Embryonic facial prominence (tissue), 1 donor: ENCODE data around the gene MTCH2.
"Not testable (repeated sequence)": the region's sequence is repeated elsewhere in the genome, so short reads cannot be mapped to it uniquely, and the experiment has no call there.

Experiments
- DNase-seq: peaks from one replicate; pipeline ENCODE4 v3.0.0-alpha.2; 2016; ENCODE audit errors: extremely low spot score

The MTCH2 gene

DNA sequence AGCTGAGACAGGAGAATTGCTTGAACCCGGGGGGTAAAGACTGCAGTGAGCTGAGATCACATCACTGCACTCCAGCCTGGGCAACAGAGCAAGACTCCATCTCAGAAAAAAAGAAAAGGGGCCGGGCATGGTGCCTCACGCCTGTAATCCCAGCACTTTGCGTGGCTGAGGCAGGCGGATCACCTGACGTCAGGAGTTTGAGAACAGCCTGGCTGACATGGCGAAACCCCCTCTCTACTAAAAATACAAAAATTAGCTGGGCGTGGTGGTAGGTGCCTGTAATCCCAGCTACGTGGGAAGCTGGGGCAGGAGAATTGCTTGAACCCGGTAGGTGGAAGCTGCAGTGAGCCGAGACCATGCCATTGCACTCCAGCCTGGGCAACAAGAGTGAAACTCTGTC is 6.0 kb downstream of the MTCH2 start:
- DNase-seq, result not testable (repeated sequence)

DNA sequence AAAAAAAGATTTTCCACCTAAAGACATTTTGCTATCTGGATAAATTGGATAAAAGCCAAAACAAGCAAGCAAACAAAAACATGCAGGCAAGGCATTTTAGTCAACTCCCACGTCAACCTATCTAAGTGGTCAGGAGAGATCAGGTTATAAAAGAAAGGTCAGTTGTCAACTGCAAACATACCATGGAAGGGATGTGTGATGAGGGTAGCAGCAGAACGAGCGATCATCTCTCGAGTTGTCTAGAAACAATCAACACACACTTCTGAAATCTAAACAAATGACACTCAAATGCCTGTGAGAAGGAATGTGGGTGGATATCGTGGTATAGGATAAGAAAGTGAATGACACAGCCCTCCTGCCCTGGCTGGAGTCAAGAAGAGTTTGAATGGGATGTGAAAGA is 10.9 kb downstream of the MTCH2 start:
- no peak for DNase-seq

DNA sequence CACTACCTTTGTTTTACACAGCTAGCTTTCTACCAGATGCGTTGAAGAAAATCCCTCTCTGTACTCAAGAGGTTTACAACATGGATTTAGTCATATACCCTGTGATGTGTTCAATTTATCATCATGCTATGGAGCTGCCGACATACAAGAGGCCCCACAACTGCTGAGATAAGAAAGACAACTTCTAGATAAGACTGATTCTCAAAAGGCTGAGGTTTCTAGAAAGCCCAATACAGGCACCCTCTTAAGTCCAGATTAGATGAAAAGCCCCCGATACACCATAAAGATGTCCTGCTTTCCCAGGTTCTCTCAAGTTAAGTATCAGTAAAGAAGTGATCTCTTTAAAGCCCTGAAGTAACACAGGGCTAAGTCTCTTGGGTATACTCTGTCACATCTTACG is 14.3 kb downstream of the MTCH2 start:
- DNase-seq, result no peak

DNA sequence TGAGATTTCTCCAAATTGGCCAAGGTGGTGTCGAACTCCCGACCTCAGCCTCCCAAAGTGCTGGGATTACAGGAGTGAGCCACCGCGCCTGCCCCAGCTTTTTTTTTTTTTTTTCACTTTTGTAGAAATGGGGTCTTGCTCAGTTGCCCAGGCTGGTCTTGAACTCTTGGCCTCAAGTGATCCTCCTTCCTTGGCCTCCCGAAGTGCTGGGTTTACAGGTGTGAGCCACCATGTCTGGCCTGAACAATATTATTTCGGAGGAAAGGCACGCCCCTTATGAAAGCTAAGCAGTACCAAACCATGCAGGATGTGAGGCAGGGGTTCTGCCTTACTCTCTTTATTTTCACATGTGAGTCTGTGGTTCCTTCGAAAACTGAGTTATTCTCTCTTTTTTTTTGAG is 16.1 kb downstream of the MTCH2 start:
- DNase-seq, result no peak

DNA sequence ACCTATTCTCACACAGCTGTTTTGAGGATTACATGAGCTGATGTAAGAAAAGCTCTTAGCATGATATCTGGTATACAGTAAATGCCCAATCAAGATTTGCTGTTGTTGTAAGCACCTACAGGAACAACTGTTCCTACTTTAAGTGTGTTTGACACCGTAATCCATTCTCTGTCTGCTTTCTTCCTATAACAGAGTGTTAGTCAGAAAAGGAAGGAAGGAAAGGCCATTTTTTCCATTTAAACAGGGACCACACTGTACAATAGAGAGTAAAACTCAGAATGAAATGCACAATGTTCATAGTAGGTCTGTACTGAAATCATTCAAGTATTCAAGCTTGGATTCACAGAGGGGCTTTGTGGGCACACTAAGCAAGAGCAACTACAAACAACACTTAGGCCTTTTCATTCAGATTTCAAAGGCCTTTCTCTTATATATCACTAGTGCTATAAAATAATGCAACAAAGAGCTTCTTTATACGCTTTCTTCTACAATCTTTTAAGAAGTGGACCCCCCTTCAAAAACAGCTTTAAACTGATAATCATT is 21.5 kb downstream of the MTCH2 start:
- no peak for DNase-seq

DNA sequence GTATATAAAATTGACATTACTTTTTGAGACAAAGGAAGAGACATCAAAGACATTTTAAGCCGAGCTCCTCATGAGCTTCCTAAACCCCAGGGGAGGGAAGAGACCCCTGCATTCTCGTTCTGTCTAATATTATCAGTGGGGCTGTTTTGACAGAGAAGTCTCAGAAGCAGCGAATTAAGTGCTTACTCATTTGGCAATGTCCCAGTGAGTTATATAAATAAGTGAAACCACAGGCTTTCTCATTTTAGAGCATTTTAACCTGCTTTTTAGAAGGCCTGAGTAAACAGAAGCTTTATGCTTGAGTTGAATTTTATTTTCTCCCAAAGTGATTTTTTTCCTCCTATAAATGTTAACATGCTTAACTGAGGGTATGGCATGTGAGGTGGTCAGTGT is 24.9 kb downstream of the MTCH2 start:
- DNase-seq, result no peak

DNA sequence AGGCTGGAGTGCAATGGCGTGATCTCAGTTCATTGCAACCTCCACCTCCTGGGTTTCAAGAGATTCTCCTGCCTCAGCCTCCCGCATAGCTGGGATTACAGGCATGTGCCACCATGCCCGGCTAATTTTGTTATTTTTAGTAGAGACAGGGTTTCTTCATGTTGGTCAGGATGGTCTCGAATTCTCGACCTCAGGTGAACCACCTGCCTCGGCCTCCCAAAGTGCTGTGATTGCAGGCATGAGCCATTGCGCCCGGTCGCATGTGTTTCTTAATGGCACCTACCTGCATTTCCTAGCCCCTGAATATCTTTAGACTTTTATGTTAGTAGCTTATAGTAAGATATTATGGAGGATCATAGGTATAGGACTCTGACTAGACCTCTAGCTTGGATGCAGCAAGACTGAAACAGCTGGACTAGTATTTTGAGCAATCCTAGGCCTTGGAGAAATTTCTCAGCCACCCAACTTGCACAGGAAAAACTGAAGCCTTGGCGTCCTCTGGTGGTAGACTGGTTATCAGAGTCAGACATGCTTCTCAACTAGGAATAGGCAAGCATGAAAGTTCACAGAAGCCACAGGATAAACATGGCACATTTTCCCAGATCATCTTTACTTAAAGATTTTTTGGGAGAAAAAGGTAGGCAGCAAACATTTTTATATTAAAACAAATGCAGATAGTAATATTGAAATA is 25.5 kb downstream of the MTCH2 start:
- DNase-seq, result no peak

DNA sequence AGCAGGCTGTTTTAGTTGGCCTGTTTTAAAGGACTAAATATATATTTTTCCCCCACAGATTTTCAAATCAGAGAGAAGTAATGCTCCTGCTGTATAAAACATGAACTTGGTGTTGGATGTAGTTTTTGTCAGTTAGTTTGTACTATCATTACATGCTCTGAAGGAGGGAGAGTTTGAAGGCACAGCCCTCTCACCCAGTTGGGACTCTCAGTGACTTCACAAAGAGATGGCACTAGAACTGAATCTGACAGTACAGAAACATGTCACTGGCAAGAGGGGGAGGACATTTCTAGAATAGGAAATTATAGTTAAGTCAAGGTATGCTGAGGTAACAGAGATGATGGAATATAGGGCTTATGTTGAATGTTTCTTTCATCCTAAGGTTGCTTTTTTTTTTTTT is 27.1 kb downstream of the MTCH2 start:
- no peak for DNase-seq

DNA sequence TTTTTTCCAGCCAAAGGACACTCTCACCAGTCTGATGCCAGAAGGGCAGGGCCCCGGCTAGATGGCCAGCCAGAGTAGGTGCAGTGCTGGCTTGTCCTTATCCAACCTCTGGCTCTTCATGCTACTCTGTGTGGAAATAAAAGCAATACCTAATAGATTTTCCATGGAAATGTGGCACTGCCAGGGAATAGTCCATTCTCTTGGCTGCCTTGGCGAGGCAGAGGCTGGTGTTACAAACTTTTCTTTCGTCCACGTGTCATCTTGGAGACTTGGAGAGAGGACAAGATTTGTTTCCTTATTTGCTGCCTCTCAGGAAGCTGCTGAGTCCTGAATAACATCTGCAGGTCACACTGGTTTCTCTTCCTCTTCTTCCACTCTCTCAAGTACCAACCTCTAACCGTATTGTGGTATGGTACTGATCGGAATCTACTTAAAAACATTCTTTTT is 31.0 kb downstream of the MTCH2 start:
- no peak for DNase-seq

DNA sequence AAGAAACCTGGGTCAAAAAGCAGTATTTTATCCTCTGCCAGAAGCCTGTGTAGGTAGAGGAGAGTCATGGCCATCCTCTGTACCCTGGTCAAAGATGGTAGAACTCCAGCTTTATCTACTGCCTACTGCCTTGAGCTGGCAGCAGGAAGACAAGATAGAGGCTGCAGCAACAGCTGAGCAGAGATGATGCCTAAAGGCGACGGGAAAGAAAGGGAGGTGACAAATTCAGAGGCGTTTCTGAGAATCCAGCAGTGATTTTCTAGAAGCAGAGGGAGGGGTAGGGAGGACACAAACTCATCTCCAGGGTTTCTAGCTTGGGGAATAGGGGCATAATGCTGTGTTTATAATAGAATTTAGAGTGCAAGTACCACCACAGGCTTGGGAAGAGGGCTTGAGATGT is 32.7 kb downstream of the MTCH2 start:
- DNase-seq, result no peak

DNA sequence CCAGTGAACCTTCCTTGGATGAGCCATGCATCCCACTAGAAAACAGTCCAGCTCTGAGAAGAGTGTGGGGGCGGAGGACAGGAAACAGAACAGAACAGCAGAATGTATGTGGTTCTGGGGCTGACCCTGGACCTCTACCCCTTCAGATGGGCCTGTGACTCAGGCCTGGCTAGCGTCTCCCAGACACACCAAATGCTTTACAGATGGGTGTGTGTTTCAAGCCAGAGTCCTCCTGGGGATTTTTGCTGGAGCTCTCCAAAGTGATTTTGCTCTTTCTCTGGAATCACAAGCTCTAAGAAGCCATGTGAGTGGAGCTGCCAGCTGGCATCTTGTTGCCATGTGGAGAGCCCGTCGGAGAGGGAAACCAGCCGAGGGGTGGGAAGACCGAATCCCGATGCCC is 35.0 kb downstream of the MTCH2 start:
- DNase-seq, result no peak

DNA sequence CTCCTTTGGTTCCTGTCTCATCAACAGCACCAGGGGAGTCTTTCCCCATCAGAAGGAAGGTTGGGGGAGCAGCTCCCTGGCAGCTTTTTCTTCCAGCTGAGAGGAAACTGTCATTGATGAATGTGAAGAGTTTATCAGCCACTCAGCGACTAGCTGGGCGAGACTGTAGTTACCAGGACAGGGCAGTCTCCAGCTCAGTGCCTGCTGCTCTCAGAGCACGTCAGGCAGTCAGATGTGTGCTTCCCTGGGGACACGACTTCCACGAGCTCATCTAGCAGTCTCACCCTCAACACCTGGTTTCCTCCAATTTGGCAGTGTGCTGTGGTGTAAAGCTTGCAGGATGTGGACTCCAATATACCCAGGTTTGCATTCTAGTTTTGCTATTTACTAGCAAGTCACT is 35.6 kb downstream of the MTCH2 start:
- DNase-seq, result no peak

DNA sequence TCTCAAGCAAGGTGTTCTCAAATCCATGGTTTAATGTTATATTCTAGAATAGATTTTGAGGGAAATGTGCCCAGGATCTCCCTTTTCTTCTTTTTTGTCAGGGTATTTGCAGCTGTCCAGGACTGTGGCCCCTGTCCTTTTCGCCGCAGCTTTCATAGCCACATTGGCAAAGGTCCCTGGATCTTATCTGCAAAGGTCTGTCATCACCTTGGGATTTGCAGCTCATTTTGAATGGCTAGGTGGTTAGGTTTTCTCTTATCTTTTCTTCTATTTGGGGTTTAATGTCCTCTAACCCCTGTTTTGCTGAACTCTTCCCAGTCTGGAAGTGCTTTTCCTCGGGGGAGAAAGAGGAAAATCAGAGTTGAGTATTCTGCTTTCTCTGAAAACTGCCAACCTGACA is 36.4 kb downstream of the MTCH2 start:
- DNase-seq, result no peak

DNA sequence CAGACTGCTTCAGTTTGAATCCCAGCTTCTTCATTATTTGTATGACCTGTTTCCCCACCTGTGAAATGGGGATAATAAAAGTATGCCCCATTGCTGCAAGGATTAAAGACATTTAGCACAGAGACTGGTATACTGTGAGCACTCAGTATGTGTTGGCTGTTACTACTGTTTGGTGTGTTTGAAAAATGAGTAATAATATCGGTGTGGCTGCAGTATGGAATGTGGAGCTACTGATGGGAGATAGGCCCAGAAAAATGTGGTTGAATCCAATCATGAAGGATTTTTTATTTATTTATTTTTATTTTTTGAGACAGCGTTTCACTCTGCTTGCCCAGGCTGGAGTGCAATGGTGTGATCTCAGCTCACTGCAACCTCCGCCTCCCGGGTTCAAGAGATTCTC is 39.1 kb downstream of the MTCH2 start:
- DNase-seq, result no peak

DNA sequence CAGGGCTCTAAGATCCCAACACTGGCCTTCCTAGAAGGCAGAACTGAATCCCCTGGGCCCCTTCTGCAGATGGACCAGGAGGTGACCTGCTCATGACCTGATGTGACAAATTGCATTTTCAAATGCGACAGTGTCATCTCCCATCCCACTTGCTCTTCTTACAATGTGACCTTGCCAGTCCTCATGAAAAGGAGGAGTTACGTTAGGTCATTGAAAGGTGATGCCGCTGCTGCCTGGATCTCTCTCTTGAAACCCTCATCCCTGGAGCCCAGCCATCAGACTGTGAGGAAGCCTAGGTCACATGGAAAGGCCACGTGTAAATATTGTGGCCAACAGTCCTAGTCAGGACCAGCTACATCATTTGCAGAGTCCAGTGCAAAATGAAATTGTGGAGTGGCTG is 42.5 kb downstream of the MTCH2 start:
- DNase-seq, result no peak

DNA sequence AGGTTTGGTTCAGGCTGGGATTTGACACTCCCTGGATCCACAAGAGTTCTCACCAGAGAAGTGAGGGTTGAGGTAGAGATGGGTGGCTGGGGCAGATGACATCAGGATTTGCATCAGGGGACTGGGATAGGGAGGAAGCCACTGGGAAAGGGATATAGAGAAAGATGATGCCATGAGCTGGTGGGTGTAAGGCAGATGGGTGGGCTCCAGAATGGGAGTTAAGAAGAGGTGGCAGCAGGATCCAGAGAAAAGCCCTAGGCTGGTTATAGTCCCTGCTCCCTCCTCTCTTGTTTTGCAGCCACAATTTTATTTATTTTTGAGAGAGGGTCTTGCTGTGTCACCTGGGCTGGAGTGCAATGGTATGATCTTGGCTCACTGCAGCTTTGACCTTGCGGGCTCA is 46.4 kb downstream of the MTCH2 start:
- no peak for DNase-seq

DNA sequence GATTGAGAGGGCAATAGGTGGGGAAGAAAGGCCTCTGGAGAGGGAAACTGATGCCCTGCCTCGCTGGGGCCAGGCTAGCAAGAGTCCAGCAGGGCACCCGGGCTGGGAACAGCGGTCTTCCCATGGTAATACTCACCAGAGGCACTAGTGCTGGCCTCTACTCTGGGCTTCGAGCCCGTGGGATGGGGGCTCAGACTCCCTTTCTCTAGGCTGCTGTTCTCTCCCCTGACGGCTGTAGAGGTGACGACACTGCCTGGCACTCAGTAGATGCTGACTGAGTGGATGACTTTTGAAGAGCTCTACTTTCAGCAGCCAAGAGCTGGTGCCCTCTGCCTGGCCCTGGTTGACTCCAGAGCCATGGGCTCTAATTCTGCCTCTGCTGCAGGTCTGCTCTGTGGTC is 47.3 kb downstream of the MTCH2 start:
- no peak for DNase-seq

DNA sequence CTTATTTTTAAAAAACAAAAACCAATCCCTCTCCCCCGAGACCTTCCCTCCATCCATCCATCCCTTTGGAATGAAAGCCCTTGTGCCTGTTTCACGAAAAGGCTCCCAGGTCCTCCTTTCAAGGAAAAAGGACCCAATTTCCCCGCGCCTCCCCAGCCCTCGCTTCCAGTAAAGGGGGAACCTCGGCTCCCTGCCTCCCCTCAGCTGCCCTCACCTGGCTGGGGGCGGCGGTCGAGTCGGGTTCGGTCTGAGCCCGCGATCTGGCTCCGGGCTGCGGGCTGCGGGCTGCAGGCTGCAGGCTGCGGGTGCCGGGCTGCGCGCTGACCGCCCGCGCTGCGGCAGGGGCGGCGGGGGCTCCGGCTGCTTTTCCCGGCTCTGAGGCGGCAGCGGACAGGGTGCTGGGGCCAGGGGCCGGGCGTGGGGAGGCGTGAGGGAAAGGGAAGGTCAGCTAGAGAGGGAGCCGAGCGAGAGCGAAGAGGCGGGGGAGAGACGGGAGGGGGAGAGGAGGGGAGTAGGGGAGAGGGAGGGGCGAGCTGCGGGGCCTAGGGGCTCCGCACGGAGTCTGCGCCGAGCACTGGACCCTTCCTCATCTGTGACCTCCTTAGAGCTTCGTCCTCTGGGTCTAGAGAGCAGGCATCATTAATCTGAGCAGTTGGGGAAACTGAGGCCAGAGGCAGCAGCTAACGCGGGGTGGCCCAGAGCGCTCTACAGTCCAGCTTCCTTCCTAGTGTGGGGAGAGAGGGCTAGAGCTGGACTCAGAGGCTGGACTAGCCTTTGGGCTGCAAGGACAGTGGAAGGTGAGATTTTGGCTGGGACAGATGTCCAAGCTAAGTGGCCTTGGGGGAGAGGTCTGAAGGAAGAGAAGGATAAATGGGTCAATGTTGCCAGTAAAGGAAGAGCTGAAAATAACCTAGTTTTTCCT is 48.2 kb downstream of the MTCH2 start, which contains the start of gene C1QTNF4:
TSS of gene C1QTNF4 (minus strand) at position 478 of the 922 bp plus-strand sequence. CDS start 3,601 bp downstream, outside the sequence.
- no peak for DNase-seq

DNA sequence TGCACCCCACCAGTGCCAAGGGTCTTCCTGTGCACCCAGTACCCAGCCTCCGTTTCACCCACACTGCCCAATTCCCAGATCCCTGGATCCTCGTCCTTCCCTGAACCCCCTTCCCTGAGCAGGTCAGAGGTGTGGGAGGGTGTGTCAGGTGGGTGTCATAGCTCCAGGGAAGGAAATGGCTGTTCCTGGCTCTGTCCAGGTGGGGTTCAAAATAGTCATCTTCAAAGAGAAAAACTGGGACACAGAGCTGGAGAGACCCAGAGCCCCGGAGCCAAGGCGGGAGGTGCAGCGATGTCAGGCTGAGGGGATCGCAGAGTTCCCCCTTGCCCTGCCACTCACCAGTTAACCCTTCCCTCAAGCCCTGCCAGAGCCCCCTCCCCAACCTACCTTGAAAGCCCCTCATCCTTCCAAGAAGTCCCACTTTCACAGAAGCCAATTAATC is 48.8 kb downstream of the MTCH2 start:
- no peak for DNase-seq

DNA sequence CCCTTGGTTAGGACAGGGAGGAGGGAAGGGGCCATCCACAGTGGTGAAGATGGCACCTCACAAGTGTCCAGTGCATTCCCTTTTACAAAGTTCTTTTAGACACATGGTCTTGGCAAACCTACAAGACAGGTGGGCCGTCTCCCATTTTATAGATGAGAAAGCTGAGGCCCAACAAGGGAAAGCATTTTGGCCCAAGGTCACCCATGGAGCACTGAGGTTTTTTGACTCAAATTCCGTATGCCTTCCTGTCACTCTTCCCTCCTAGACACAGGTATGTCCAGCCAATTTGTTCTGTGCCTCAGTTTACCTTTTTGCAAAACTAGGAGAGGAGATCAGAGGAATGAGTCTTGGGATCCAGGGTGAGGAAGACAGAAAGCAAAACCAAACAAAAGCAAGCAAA is 49.4 kb downstream of the MTCH2 start:
- DNase-seq, result no peak

DNA sequence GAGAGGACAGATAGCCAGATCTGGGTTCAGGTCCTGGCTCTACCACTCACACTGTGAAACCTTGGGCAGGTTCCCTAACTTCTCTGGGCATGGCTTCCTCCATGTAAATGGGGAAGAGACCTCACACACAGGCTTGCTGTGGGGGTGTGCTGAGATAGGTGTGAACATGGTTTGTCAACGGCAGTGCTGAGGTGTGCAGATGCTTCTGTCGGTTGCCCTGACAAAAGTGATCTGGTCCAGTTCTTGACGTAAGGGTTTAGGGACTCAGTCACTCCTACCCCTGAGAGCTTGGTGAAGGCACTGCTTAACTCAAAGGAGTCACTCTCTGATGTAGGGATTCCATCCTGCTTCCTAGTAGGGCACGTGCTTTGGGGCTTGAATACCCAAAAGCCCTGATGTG is 50.1 kb downstream of the MTCH2 start:
- no peak for DNase-seq

DNA sequence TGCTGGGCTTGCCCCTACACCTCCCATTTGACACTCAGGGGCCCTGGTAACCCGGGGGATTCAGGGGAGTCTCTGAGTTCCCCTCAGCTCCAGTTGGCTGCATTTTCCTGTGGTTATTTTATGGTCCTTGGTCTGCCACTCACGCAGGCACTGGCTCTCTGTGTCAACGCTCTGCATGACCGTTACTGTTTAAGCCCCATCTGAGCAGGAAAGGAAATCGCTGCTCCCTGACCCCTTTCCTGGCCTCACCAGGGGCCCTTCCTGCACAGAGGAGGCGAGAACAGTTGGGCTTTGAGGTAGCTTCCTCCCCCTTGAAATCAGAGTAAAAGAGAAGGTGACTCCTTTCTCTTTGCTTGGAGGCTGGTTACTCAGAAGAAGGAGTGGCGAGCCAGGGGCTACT is 50.6 kb downstream of the MTCH2 start:
- DNase-seq, result no peak
